PC-9 (cell line): ENCODE data around the gene FNDC1. TPM values are rescaled to one million over a fixed set of nuclear protein-coding genes. Genes with fewer than 3 reads are reported as not detected.

ENCODE experiments used
- BruUV-seq: library from RNA; stranded (reverse); fragments of 400-500 nt; replicated peaks from 2 replicates; lab custom pipeline; 2021; lab: Mats Ljungman, UMichigan
- CTCF ChIA-PET: fragments of 300-600 bp; sonication (Branson Sonifier 250); formaldehyde crosslinking; loops from one replicate; lab custom pipeline; 2022; ENCODE audit warnings: antibody characterized with exemption; lab: Charles Lee
- POLR2A ChIA-PET: fragments of 300-600 bp; sonication (Branson Sonifier 250); formaldehyde crosslinking; loops from one replicate; lab custom pipeline; 2022; ENCODE audit warnings: antibody characterized with exemption; ENCODE audit not compliant: unreplicated experiment; lab: Charles Lee
- DNase-seq, 2 experiments: peaks; one replicate each; pipeline versions ENCODE4 v3.0.0 to v3.0.0-alpha.2; 2015 to 2022; ENCODE audit warnings: mixed read lengths in 1 of 2
- H2AFZ ChIP-seq: fragments of 200-600 bp; sonication (generic); 2 replicates; pipeline ENCODE4 v1.8.1; 2017; ENCODE audit warnings: antibody characterized with exemption
- H3F3A ChIP-seq: fragments of 200-600 bp; sonication (generic); 2 replicates; pipeline ENCODE4 v1.8.1; 2017; ENCODE audit warnings: antibody characterized with exemption, mild to moderate bottlenecking, low read depth; ENCODE audit not compliant: insufficient read depth
- H3K27ac ChIP-seq: fragments of 200-600 bp; sonication (generic); 2 replicates; pipeline ENCODE4 v1.6.1; 2016; ENCODE audit warnings: mixed run types
- H3K27me3 ChIP-seq: fragments of 200-600 bp; sonication (generic); 2 replicates; pipeline ENCODE4 v1.6.1; 2016; ENCODE audit warnings: low read depth, mixed run types; ENCODE audit not compliant: insufficient read depth
- H3K36me3 ChIP-seq: fragments of 200-600 bp; sonication (generic); 2 replicates; pipeline ENCODE4 v1.6.1; 2016; ENCODE audit warnings: low read depth, mixed run types
- H3K4me1 ChIP-seq: fragments of 200-600 bp; sonication (generic); replicated peaks from 2 replicates; pipeline ENCODE4 v1.6.1; 2016; ENCODE audit warnings: mixed run types; ENCODE audit not compliant: insufficient read depth
- H3K4me2 ChIP-seq: fragments of 200-600 bp; sonication (generic); 2 replicates; pipeline ENCODE4 v1.6.1; 2017; ENCODE audit warnings: mixed run types
- H3K4me3 ChIP-seq: fragments of 200-600 bp; sonication (generic); 2 replicates; pipeline ENCODE4 v1.6.1; 2016; ENCODE audit warnings: mixed run types
- H3K79me2 ChIP-seq: fragments of 200-600 bp; sonication (generic); 2 replicates; pipeline ENCODE4 v1.6.1; 2017; ENCODE audit warnings: low read depth, mixed run types
- H3K9me2 ChIP-seq: fragments of 200-600 bp; sonication (generic); 2 replicates; pipeline ENCODE4 v1.8.1; 2017; ENCODE audit warnings: mild to moderate bottlenecking; ENCODE audit not compliant: insufficient read depth
- H3K9me3 ChIP-seq: fragments of 200-600 bp; sonication (generic); 2 replicates; pipeline ENCODE4 v1.8.1; 2016; ENCODE audit warnings: low read depth; ENCODE audit not compliant: insufficient read depth
- H4K20me1 ChIP-seq: fragments of 200-600 bp; sonication (generic); 2 replicates; pipeline ENCODE4 v1.8.1; 2017; ENCODE audit not compliant: insufficient read depth
- CTCF ChIP-seq: fragments of 200-600 bp; sonication (generic); conservative IDR thresholded peaks from 2 replicates; pipeline ENCODE4 v1.6.1; 2017; ENCODE audit warnings: mixed run types, antibody characterized with exemption, mild to moderate bottlenecking, moderate library complexity
- EZH2 ChIP-seq: fragments of 200-600 bp; sonication (generic); IDR thresholded peaks from 2 replicates; pipeline ENCODE4 v1.8.0; 2017; ENCODE audit warnings: antibody characterized with exemption, low read depth
- intact Hi-C: fragments of 100-400 bp; cut with micrococcal nuclease; formaldehyde crosslinking; loops from one replicate; pipeline ENCODE4 v1.10.0; 2022; ENCODE audit not compliant: unreplicated experiment
- total RNA-seq: library from RNA; stranded (reverse); gene quantifications from 2 replicates; pipeline ENCODE4 v1.2.3, GENCODE V29; 2021

Gene FNDC1
- total RNA-seq, 1 experiment from 2014 or later: not detected

- DNase-seq: no peak
- no peak overlapping the region for H2AFZ ChIP-seq
- intact Hi-C loops: no loop called here
- no peak overlapping the region for H3K4me2 ChIP-seq
- peaks cover 33% of the 10 kb centered on the region for H3K27me3 ChIP-seq
- TF ChIP-seq CTCF (no peak), EZH2 (no peak)
- POLR2A ChIA-PET: no interaction called here
- H3K36me3 ChIP-seq: no peaks in the 10 kb centered on the region
- BruUV-seq: no TSS peak
- no peaks in the 10 kb centered on the region for H3K4me1 ChIP-seq
- H4K20me1 ChIP-seq: no peaks in the 10 kb centered on the region
- no peaks in the 10 kb centered on the region for H3K9me2 ChIP-seq
- H3F3A ChIP-seq: no peaks in the 10 kb centered on the region
- H3K4me3 ChIP-seq: no peak overlapping the region
- CTCF ChIA-PET: no interaction called here
- no peaks in the 10 kb centered on the region for H3K9me3 ChIP-seq
- H3K27ac ChIP-seq: no peak overlapping the region
- H3K79me2 ChIP-seq: no peaks in the 10 kb centered on the region
Observed at GRCh38 chr6:159303784-159304183, 134.6 kb downstream of the FNDC1 start.

- no peaks in the 10 kb centered on the region for H3K9me3 ChIP-seq
- ChIA-PET POLR2A (no interaction called here), CTCF (no interaction called here)
- H3K4me2 ChIP-seq: no peak overlapping the region
- no peak for DNase-seq
- H3K4me1 ChIP-seq: no peaks in the 10 kb centered on the region
- no peaks in the 10 kb centered on the region for H3K79me2 ChIP-seq
- no peak overlapping the region for H2AFZ ChIP-seq
- no peaks in the 10 kb centered on the region for H3K36me3 ChIP-seq
- H3F3A ChIP-seq: no peaks in the 10 kb centered on the region
- H3K4me3 ChIP-seq: no peak overlapping the region
- H3K9me2 ChIP-seq: no peaks in the 10 kb centered on the region
- no peak for TF ChIP-seq CTCF
- TF ChIP-seq EZH2: no peak
- no peaks in the 10 kb centered on the region for H4K20me1 ChIP-seq
- no peak overlapping the region for H3K27ac ChIP-seq
- intact Hi-C loops: no loop called here
- no TSS peak for BruUV-seq
- peaks cover 27% of the 10 kb centered on the region for H3K27me3 ChIP-seq
Observed at GRCh38 chr6:159304641-159305040, 135.4 kb downstream of the FNDC1 start.

GRCh38 chr6:159305159-159305558 is 136.0 kb downstream of the FNDC1 start:
- no peaks in the 10 kb centered on the region for H3K9me3 ChIP-seq
- no TSS peak for BruUV-seq
- H3K4me1 ChIP-seq: no peaks in the 10 kb centered on the region
- H3K27me3 ChIP-seq: peaks cover 27% of the 10 kb centered on the region
- no peak overlapping the region for H3K4me2 ChIP-seq
- no peak overlapping the region for H2AFZ ChIP-seq
- intact Hi-C loops: no loop called here
- H3F3A ChIP-seq: no peaks in the 10 kb centered on the region
- H4K20me1 ChIP-seq: no peaks in the 10 kb centered on the region
- ChIA-PET CTCF (no interaction called here), POLR2A (no interaction called here)
- H3K36me3 ChIP-seq: no peaks in the 10 kb centered on the region
- TF ChIP-seq EZH2 (no peak), CTCF (no peak)
- H3K4me3 ChIP-seq: no peak overlapping the region
- no peak overlapping the region for H3K27ac ChIP-seq
- no peaks in the 10 kb centered on the region for H3K79me2 ChIP-seq
- H3K9me2 ChIP-seq: no peaks in the 10 kb centered on the region
- no peak for DNase-seq
